Ovary (tissue), 9 donors: ENCODE data around the gene FPR1. TPM values are rescaled to one million over a fixed set of nuclear protein-coding genes. Genes with fewer than 3 reads are reported as not detected.

ENCODE experiments used
- DNase-seq, 5 donors: peaks; one replicate each; pipeline ENCODE4 v3.0.0-alpha.2; 2019 to 2020
- H3K27ac ChIP-seq, 2 donors: fragments of 200-600 bp; one replicate each; pipeline versions ENCODE4 v1.5.1 to v1.8.0; 2019 to 2022
- H3K27me3 ChIP-seq: fragments of 200-600 bp; one replicate; pipeline ENCODE4 v1.8.0; 2022
- H3K36me3 ChIP-seq: fragments of 200-600 bp; sonication (generic); one replicate; pipeline ENCODE4 v1.5.1; 2019
- H3K4me1 ChIP-seq: one replicate; pipeline ENCODE4 v1.8.1; 2013; ENCODE audit warnings: mild to moderate bottlenecking, moderate library complexity; ENCODE audit not compliant: insufficient read depth
- H3K4me3 ChIP-seq: fragments of 200-600 bp; sonication (generic); one replicate; pipeline ENCODE4 v1.5.1; 2017
- H3K9me3 ChIP-seq, 2 donors: fragments of 200-600 bp in 1 of 2; sonication (generic) in 1 of 2; one replicate each; pipeline versions ENCODE4 v1.5.1 to v1.8.1; 2013 to 2019; ENCODE audit warnings: mild to moderate bottlenecking in 1 of 2, moderate library complexity in 1 of 2
- EP300 ChIP-seq: sonication (generic); formaldehyde crosslinking; IDR thresholded peaks from one replicate; pipeline ENCODE4 v1.6.1; 2017; ENCODE audit warnings: antibody characterized with exemption
- POLR2A ChIP-seq: fragments of 450-650 bp; IDR thresholded peaks from one replicate; pipeline ENCODE4 v1.6.1; 2017; ENCODE audit warnings: antibody characterized with exemption, mild to moderate bottlenecking, moderate library complexity
- WGBS, 3 donors: extraction: QIAGEN DNeasy Blood & Tissue Kit in 1 of 3; methylation state at CpG; one replicate each; pipeline versions ENCODE4 v1.1.5 to v1.1.7; 2013 to 2017; 5-methylcytosine and 5-hydroxymethylcytosine counted together
- intact Hi-C, 4 donors: fragments of 100-400 bp; cut with DNase I; formaldehyde crosslinking; loops; one replicate each; pipeline versions ENCODE4 v1.11.0 to v1.15.1; 2022 to 2023
- polyA plus RNA-seq, 2 donors: library from polyadenylated mRNA; stranded (reverse); fragments of 200-250 nt in 1 of 2; fragments of 350-450 nt in 1 of 2; fragmentation: Illumina TruSeq in 1 of 2; extraction: RNeasy Lipid Tissue Mini Kit (QIAGEN cat#74804) in 1 of 2; gene quantifications; one replicate each; pipeline ENCODE4 v1.2.3, GENCODE V29; 2013 to 2014
- total RNA-seq, 7 donors: library from RNA; depleted of rRNA in 2 of 7; stranded (reverse); fragments of >200 nt in 2 of 7; fragmentation: NEBNext Ultra II Directional in 3 of 7; extraction: Animal tissue kit (Norgen Biotek cat#: 25700) in 3 of 7; gene quantifications; one replicate each; pipeline versions ENCODE4 v1.1.0 to v1.2.4, GENCODE V29; 2016 to 2023
- TF ChIP-seq, protein P1 (sequence below), 3 donors: fragments of 450-650 bp in 2 of 3; fragments of 200-600 bp in 1 of 3; IDR thresholded peaks; one replicate each; pipeline versions ENCODE4 v1.5.1 to v1.8.0; 2016 to 2022; ENCODE audit warnings: antibody characterized with exemption in 3 of 3, mild to moderate bottlenecking in 1 of 3
- donor health status: DM: no; HTN: no; CAD: no; lungs with moderate emphysema.
- donor health status: DM: no; HTN: no; CAD: no.
- donor health status: Bipolar disorder and iron deficiency.
- donor health status: DM: yes; HTN: yes; CAD: no.
- donor health status: DM: no; HTN: no; CAD: no.
- donor health status: DM: yes; HTN: yes; CAD: no.

The FPR1 gene
- total and polyA plus RNA-seq, 9 donors: 1.1 to 18.2 (median 3.6) TPM

DNA sequence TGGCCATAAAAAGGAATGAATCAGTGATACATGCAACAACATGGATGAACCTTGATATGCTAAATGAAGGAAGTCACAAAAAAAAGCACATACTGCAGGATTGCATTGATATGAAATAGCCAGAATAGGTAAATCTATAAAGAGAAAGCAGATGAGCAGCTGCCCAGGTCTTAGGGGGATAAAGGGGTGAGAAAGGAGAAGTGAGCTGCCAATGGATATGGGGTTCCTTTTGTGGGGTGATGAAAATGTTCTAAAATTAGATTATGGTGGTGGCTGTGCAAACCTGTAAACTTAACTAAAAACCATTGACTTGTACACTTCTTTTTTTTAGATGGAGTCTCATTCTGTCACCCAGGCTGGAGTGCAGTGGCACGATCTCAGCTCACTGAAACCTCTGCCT is 40.0 kb downstream of the FPR1 start:
- no peaks in the 10 kb centered on the region for H3K9me3 ChIP-seq
- DNase-seq: no peak
- H3K36me3 ChIP-seq: no peaks in the 10 kb centered on the region
- H3K4me1 ChIP-seq: peaks cover 2% of the 10 kb centered on the region
- TF ChIP-seq POLR2A: no peak
- TF ChIP-seq, protein P1, sequence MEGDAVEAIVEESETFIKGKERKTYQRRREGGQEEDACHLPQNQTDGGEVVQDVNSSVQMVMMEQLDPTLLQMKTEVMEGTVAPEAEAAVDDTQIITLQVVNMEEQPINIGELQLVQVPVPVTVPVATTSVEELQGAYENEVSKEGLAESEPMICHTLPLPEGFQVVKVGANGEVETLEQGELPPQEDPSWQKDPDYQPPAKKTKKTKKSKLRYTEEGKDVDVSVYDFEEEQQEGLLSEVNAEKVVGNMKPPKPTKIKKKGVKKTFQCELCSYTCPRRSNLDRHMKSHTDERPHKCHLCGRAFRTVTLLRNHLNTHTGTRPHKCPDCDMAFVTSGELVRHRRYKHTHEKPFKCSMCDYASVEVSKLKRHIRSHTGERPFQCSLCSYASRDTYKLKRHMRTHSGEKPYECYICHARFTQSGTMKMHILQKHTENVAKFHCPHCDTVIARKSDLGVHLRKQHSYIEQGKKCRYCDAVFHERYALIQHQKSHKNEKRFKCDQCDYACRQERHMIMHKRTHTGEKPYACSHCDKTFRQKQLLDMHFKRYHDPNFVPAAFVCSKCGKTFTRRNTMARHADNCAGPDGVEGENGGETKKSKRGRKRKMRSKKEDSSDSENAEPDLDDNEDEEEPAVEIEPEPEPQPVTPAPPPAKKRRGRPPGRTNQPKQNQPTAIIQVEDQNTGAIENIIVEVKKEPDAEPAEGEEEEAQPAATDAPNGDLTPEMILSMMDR (IDR thresholded peaks at IDR 0.05): no peak
- TF ChIP-seq EP300: no peak
- WGBS, 3 donors: 68 to 84% (median 81%) methylated on average over 1 of the region's 1 CpG
- intact Hi-C loops: loop anchor here in 1 of 4 donors (10.0 kb wide), 1 partner anchor 63 kb away; no protein-coding TSS in a partner anchor
- H3K4me3 ChIP-seq: no peak overlapping the region
- H3K27me3 ChIP-seq: no peaks in the 10 kb centered on the region
- H3K27ac ChIP-seq: no peak overlapping the region

- Histone ChIP-seq H3K4me3 (no peak overlapping the region), H3K27ac (no peak overlapping the region), H3K4me1 (peaks cover 3% of the 10 kb centered on the region), H3K9me3 (no peaks in the 10 kb centered on the region), H3K27me3 (no peaks in the 10 kb centered on the region), H3K36me3 (no peaks in the 10 kb centered on the region)
- intact Hi-C loops: loop anchor here in 1 of 4 donors (10.0 kb wide), 1 partner anchor 65 kb away; no protein-coding TSS in a partner anchor
- DNase-seq: no peak
- TF ChIP-seq, protein P1 (IDR thresholded peaks at IDR 0.05): no peak
- TF ChIP-seq EP300 (no peak), POLR2A (no peak)
- 50 to 66% (median 56%) methylated on average over 2 of the region's 2 CpGs for WGBS, 3 donors
Observed at GRCh38 chr19:51710163-51710562, 41.5 kb downstream of the FPR1 start.

GRCh38 chr19:51709575-51709974 is 42.1 kb downstream of the FPR1 start:
- intact Hi-C loops: loop anchor here in 1 of 4 donors (10.0 kb wide), 1 partner anchor 345 kb away; the partner anchor contains the start of genes CLDND2 and ETFB

DNA sequence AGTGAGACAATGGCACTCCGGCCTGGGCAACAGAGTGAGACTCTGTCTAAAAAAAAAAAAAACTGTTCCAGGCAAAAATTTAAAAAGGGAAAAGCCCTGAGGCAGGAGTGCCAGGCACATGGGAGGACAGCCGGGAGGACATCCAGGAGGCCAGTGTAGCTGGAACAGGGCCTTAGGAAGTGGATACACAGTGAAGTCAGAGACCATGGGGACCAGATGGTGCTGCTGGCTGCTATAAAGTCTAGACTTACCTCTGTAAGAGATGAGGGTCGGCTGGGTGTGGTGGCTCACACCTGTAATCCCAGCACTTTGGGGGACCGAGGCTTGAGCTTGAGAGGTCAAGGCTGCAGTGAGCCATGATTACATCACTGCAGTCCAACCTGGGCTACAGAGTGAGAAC is 42.9 kb downstream of the FPR1 start:
- WGBS, 3 donors: 57 to 73% (median 62%) methylated on average over 4 of the region's 4 CpGs
- Histone ChIP-seq H3K4me1 (peaks cover 4% of the 10 kb centered on the region), H3K36me3 (no peaks in the 10 kb centered on the region), H3K27me3 (no peaks in the 10 kb centered on the region), H3K4me3 (no peak overlapping the region), H3K27ac (no peak overlapping the region), H3K9me3 (no peaks in the 10 kb centered on the region)
- TF ChIP-seq EP300 (no peak), POLR2A (no peak)
- TF ChIP-seq, protein P1 (IDR thresholded peaks at IDR 0.05): no peak
- intact Hi-C loops: loop anchor here in 1 of 4 donors (10.0 kb wide), 1 partner anchor 344 kb away; the partner anchor contains the start of genes CLDND2 and ETFB
- DNase-seq: no peak

More at GRCh38 chr19:51709575-51709974, 42.1 kb downstream of the FPR1 start:
- Histone ChIP-seq H3K27me3 (no peaks in the 10 kb centered on the region), H3K4me1 (peaks cover 4% of the 10 kb centered on the region), H3K9me3 (no peaks in the 10 kb centered on the region), H3K4me3 (no peak overlapping the region), H3K27ac (no peak overlapping the region), H3K36me3 (no peaks in the 10 kb centered on the region)
- TF ChIP-seq, protein P1 (IDR thresholded peaks at IDR 0.05): no peak
- no peak for TF ChIP-seq EP300
- no peak for TF ChIP-seq POLR2A
- WGBS, 3 donors: 52 to 65% (median 61%) methylated on average over 6 of the region's 6 CpGs
- DNase-seq: no peak
